ENCODE data around the gene GGCT.

The GGCT gene

GRCh38 chr7:30505174-30505697 is 607 bp upstream of the GGCT start:
- Histone ChIP-seq H3K27ac (replicated peaks; ENCODE audit: low read length) (no peak overlapping the region), H3K4me1 (ENCODE audit: control insufficient read depth in 2 of 2, insufficient read depth in 1 of 2, low read depth in 1 of 2, low read length in 2 of 2) (peaks cover 0 to 7% of the 10 kb centered on the region in 2 donors)
- no CpG with 5 or more reads among the region's 19 CpGs for WGBS, 2 donors (ENCODE audit: extremely low coverage in 2 of 2, insufficient read length in 2 of 2, insufficient replicate concordance in 1 of 2)

GRCh38 chr7:30503274-30504212 is 1.1 kb downstream of the GGCT start:
- no peak overlapping the region for H4K8ac ChIP-seq (ENCODE audit: low read depth, low read length)
- no peak overlapping the region for H2BK5ac ChIP-seq (ENCODE audit: low read length)
- H2BK120ac ChIP-seq (ENCODE audit: low read depth, low read length), result no peak overlapping the region
- no peak for DNase-seq (ENCODE audit: low spot score)
- H3K4me1 ChIP-seq (ENCODE audit: control insufficient read depth in 2 of 2, insufficient read depth in 1 of 2, low read depth in 1 of 2, low read length in 2 of 2), result peaks cover 0 to 7% of the 10 kb centered on the region in 2 donors
- H2AK5ac ChIP-seq (ENCODE audit: low read depth, low read length), result no peak overlapping the region
- peaks cover under 1 to 48% of the 10 kb centered on the region in 2 donors for H3K36me3 ChIP-seq (replicated peaks in 1 of 2; ENCODE audit: control insufficient read depth in 2 of 2, insufficient read depth in 2 of 2, low read length in 2 of 2)
- no peak overlapping the region for H2BK12ac ChIP-seq (ENCODE audit: low read length)
- H3K4me2 ChIP-seq (ENCODE audit: insufficient read depth, low read length, poor library complexity, severe bottlenecking), result peak overlapping the region; percentile 87
- H3K27ac ChIP-seq (replicated peaks; ENCODE audit: low read length), result no peak overlapping the region
- H3K18ac ChIP-seq (ENCODE audit: low read length), result no peak overlapping the region
- H3K4ac ChIP-seq (ENCODE audit: low read length), result no peak overlapping the region
- H3K27me3 ChIP-seq (ENCODE audit: control insufficient read depth in 3 of 3, insufficient read depth in 3 of 3, low read depth in 1 of 3, low read length in 3 of 3), result no peaks in the 10 kb centered on the region
- peaks cover 3% of the 10 kb centered on the region for H3K79me1 ChIP-seq (ENCODE audit: low read depth, low read length)
- peak overlapping the region; percentile 87 for H3K4me3 ChIP-seq (ENCODE audit: low read length in 2 of 2)
- H3K14ac ChIP-seq (ENCODE audit: low read length), result peak overlapping the region; percentile 32
- peak overlapping the region; percentile 97 for H3K9ac ChIP-seq (ENCODE audit: low read depth, low read length, poor library complexity)
- peak overlapping the region; percentile 96 for H3K23ac ChIP-seq (ENCODE audit: low read depth, low read length, poor library complexity)
- peaks cover 0 to 18% of the 10 kb centered on the region in 2 donors for H3K9me3 ChIP-seq (replicated peaks in 1 of 2; ENCODE audit: control insufficient read depth in 2 of 2, insufficient read depth in 1 of 2, low read depth in 1 of 2, low read length in 2 of 2)
- H2AFZ ChIP-seq (ENCODE audit: low read length), result peak overlapping the region; percentile 96
- no peak overlapping the region for H4K91ac ChIP-seq (ENCODE audit: low read depth, low read length, poor library complexity)
- no peak overlapping the region for H2BK15ac ChIP-seq (ENCODE audit: low read length)
- no CpG with 5 or more reads among the region's 15 CpGs for WGBS, 2 donors (ENCODE audit: extremely low coverage in 2 of 2, insufficient read length in 2 of 2, insufficient replicate concordance in 1 of 2)

More at GRCh38 chr7:30505174-30505697, 607 bp upstream of the GGCT start:
- DNase-seq (ENCODE audit: low spot score), result no peak
- no peaks in the 10 kb centered on the region for H3K27me3 ChIP-seq (ENCODE audit: control insufficient read depth in 3 of 3, insufficient read depth in 3 of 3, low read depth in 1 of 3, low read length in 3 of 3)
- peak overlapping the region; percentile 32 for H3K9ac ChIP-seq (ENCODE audit: low read depth, low read length, poor library complexity)
- no peak overlapping the region for H3K4ac ChIP-seq (ENCODE audit: low read length)
- peak overlapping the region; percentile 96 for H2AFZ ChIP-seq (ENCODE audit: low read length)
- no peak overlapping the region for H4K91ac ChIP-seq (ENCODE audit: low read depth, low read length, poor library complexity)
- peak overlapping the region; percentile 10 for H2AK5ac ChIP-seq (ENCODE audit: low read depth, low read length)
- peak overlapping the region; percentile 52 for H3K4me2 ChIP-seq (ENCODE audit: insufficient read depth, low read length, poor library complexity, severe bottlenecking)
- H3K18ac ChIP-seq (ENCODE audit: low read length), result peak overlapping the region; percentile 93
- peak overlapping the region; percentile 29 for H3K23ac ChIP-seq (ENCODE audit: low read depth, low read length, poor library complexity)
- H3K36me3 ChIP-seq (replicated peaks in 1 of 2; ENCODE audit: control insufficient read depth in 2 of 2, insufficient read depth in 2 of 2, low read length in 2 of 2), result peaks cover 0 to 32% of the 10 kb centered on the region in 2 donors
- peak overlapping the region; percentile 20 for H4K8ac ChIP-seq (ENCODE audit: low read depth, low read length)
- peak overlapping the region; percentile 70 to 87 for H3K4me3 ChIP-seq (ENCODE audit: low read length in 2 of 2)
- H3K79me1 ChIP-seq (ENCODE audit: low read depth, low read length), result peaks cover 3% of the 10 kb centered on the region
- H3K14ac ChIP-seq (ENCODE audit: low read length), result no peak overlapping the region
- peak overlapping the region; percentile 87 for H2BK5ac ChIP-seq (ENCODE audit: low read length)
- H3K9me3 ChIP-seq (replicated peaks in 1 of 2; ENCODE audit: control insufficient read depth in 2 of 2, insufficient read depth in 1 of 2, low read depth in 1 of 2, low read length in 2 of 2), result peaks cover 0 to 13% of the 10 kb centered on the region in 2 donors
- H2BK12ac ChIP-seq (ENCODE audit: low read length), result no peak overlapping the region
- no peak overlapping the region for H2BK15ac ChIP-seq (ENCODE audit: low read length)
- no peak overlapping the region for H2BK120ac ChIP-seq (ENCODE audit: low read depth, low read length)

DNA sequence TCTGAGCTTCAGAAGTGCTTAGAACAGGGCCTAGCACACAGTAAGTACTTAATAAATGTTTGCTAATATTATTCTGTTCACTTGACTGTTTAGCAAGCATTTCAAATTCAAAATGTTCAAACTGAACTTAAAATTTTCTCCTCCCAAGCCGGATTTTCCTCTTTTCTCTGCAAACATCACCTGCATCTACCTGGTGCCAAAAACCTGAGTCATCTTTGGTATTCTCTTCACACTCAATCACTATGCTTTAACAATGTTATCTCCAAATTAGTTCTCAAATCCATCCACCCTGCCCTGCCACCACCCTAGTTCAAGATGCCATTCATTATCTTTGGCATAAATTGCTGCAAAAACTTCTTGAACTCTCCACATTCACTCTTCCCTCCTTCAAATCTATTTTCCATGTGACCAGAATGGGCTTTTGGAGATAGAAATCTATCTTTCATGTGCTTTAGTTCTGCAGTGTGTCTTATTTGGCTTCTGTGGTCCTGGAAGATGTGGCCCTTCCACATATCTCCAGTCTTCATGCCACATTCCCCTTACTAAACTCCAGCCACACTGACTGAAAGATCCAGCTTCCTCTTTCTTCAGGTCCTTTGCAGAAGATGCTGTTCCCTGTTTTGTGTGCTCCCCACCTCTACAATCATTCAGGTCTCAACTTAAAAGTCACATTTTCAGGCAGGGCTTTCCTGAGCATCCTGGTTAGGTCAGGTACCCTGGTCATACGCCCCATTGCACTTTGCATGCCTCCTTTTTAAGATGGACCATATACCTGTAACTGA is 2.0 kb downstream of the GGCT start:
- H2BK120ac ChIP-seq (ENCODE audit: low read depth, low read length), result no peak overlapping the region
- no peak overlapping the region for H3K27ac ChIP-seq (replicated peaks; ENCODE audit: low read length)
- no peak overlapping the region for H3K4ac ChIP-seq (ENCODE audit: low read length)
- WGBS, 2 donors (ENCODE audit: extremely low coverage in 2 of 2, insufficient read length in 2 of 2, insufficient replicate concordance in 1 of 2), result no CpG with 5 or more reads among the region's 2 CpGs
- H3K23ac ChIP-seq (ENCODE audit: low read depth, low read length, poor library complexity), result no peak overlapping the region
- no peak overlapping the region for H2BK15ac ChIP-seq (ENCODE audit: low read length)
- H3K36me3 ChIP-seq (replicated peaks in 1 of 2; ENCODE audit: control insufficient read depth in 2 of 2, insufficient read depth in 2 of 2, low read length in 2 of 2), result peaks cover 4 to 53% of the 10 kb centered on the region in 2 donors
- H3K79me1 ChIP-seq (ENCODE audit: low read depth, low read length), result peaks cover 3% of the 10 kb centered on the region
- H3K9me3 ChIP-seq (replicated peaks in 1 of 2; ENCODE audit: control insufficient read depth in 2 of 2, insufficient read depth in 1 of 2, low read depth in 1 of 2, low read length in 2 of 2), result peaks cover 0 to 19% of the 10 kb centered on the region in 2 donors
- H3K18ac ChIP-seq (ENCODE audit: low read length), result no peak overlapping the region
- no peak overlapping the region for H3K9ac ChIP-seq (ENCODE audit: low read depth, low read length, poor library complexity)
- no peak overlapping the region for H2BK5ac ChIP-seq (ENCODE audit: low read length)
- no peak overlapping the region for H2AFZ ChIP-seq (ENCODE audit: low read length)
- H4K91ac ChIP-seq (ENCODE audit: low read depth, low read length, poor library complexity), result no peak overlapping the region
- no peak overlapping the region for H2AK5ac ChIP-seq (ENCODE audit: low read depth, low read length)
- H3K4me2 ChIP-seq (ENCODE audit: insufficient read depth, low read length, poor library complexity, severe bottlenecking), result peak overlapping the region; percentile 12
- no peak overlapping the region for H4K8ac ChIP-seq (ENCODE audit: low read depth, low read length)
- DNase-seq (ENCODE audit: low spot score), result no peak
- no peak overlapping the region for H3K4me3 ChIP-seq (ENCODE audit: low read length in 2 of 2)
- no peak overlapping the region for H3K14ac ChIP-seq (ENCODE audit: low read length)
- H3K27me3 ChIP-seq (ENCODE audit: control insufficient read depth in 3 of 3, insufficient read depth in 3 of 3, low read depth in 1 of 3, low read length in 3 of 3), result no peaks in the 10 kb centered on the region
- H2BK12ac ChIP-seq (ENCODE audit: low read length), result no peak overlapping the region
- peaks cover 0 to 7% of the 10 kb centered on the region in 2 donors for H3K4me1 ChIP-seq (ENCODE audit: control insufficient read depth in 2 of 2, insufficient read depth in 1 of 2, low read depth in 1 of 2, low read length in 2 of 2)

All from neuronal stem cell (in vitro differentiated cells).